K562 (cell line): ENCODE data around the gene WNT8A. TPM values are rescaled to one million over a fixed set of nuclear protein-coding genes. Genes with fewer than 3 reads are reported as not detected.
"Not testable (repeated sequence)": the region's sequence is repeated elsewhere in the genome, so short reads cannot be mapped to it uniquely, and the experiment has no call there.

Experiments
- ATAC-seq: fragments of 200-7000 bp; cut with Tn5 transposase; 3 replicates; pipeline ENCODE4 v1.9.1; 2020; ENCODE audit warnings: moderate library complexity
- BruUV-seq: library from RNA; stranded (reverse); fragments of 400-500 nt; replicated peaks from 2 replicates; lab custom pipeline; 2021; lab: Mats Ljungman, UMichigan
- CTCF ChIA-PET: fragments of 300-600 bp; formaldehyde crosslinking; extraction: SDS; loops from one replicate; lab custom pipeline; 2021; ENCODE audit warnings: low intra/inter-chr PET ratio; lab: Yijun Ruan, JAX
- POLR2A ChIA-PET: fragments of 300-600, 350-650 bp; sonication (Branson Sonifier 250); formaldehyde crosslinking; extraction: SDS; loops from one replicate; lab custom pipeline; 2021; ENCODE audit warnings: antibody characterized with exemption, inconsistent platforms; lab: Yijun Ruan, JAX
- DNase-seq, 4 experiments: peaks; one replicate each; pipeline versions ENCODE4 v3.0.0 to v3.0.0-alpha.2; 2011 to 2018; ENCODE audit warnings: low spot score in 3 of 4, mixed read lengths in 3 of 4; ENCODE audit errors: extremely low read depth in 1 of 4
- FAIRE-seq: peaks from 2 replicates; lab custom pipeline; 2011; peaks lifted over from hg19 to GRCh38; lab: Jason Lieb, UNC
- H2AFZ ChIP-seq: 2 replicates; pipeline ENCODE4 v1.6.0; 2011; ENCODE audit warnings: low read depth, low read length, control low read depth, inconsistent platforms
- H3K27ac ChIP-seq: fragments of 200-600 bp; 3 replicates; pipeline ENCODE4 v1.8.0; 2011; ENCODE audit warnings: low read depth, mild to moderate bottlenecking, control low read depth, inconsistent platforms, low read length, moderate library complexity, mixed read lengths; ENCODE audit errors: extremely low read depth
- H3K27me3 ChIP-seq, 2 experiments: fragments of 300-600 bp in 1 of 2; 2 replicates in 1 of 2; 3 replicates in 1 of 2; pipeline versions ENCODE4 v1.6.0 to v1.8.0; 2011; ENCODE audit warnings: inconsistent platforms in 2 of 2, low read length in 2 of 2, mild to moderate bottlenecking in 1 of 2, mixed read lengths in 1 of 2, moderate library complexity in 1 of 2; ENCODE audit not compliant: control insufficient read depth in 2 of 2, insufficient read depth in 2 of 2
- H3K36me3 ChIP-seq: fragments of 300-600 bp; 3 replicates; pipeline ENCODE4 v1.8.0; 2011; ENCODE audit warnings: mild to moderate bottlenecking, low read length, inconsistent platforms; ENCODE audit not compliant: control insufficient read depth, insufficient read depth
- H3K4me1 ChIP-seq, 2 experiments: fragments of 200-600 bp in 1 of 2; replicated peaks in 1 of 2; 2 replicates in 1 of 2; 3 replicates in 1 of 2; pipeline versions ENCODE4 v1.5.1 to v1.8.0; 2011; ENCODE audit warnings: inconsistent platforms in 2 of 2, low read length in 2 of 2, mild to moderate bottlenecking in 1 of 2, mixed read lengths in 1 of 2, moderate library complexity in 1 of 2; ENCODE audit not compliant: control insufficient read depth in 2 of 2, insufficient read depth in 2 of 2
- H3K4me2 ChIP-seq: 2 replicates; pipeline ENCODE4 v1.6.1; 2011; ENCODE audit warnings: low read length, control low read depth, inconsistent platforms, mixed read lengths; ENCODE audit not compliant: insufficient read depth
- H3K4me3 ChIP-seq: fragments of 200-600 bp; sonication (generic), shearing (Covaris generic); 2 replicates; pipeline ENCODE4 v1.5.1; 2016; ENCODE audit warnings: control low read depth, inconsistent platforms
- H3K79me2 ChIP-seq: fragments of 200-600 bp; 3 replicates; pipeline ENCODE4 v1.8.0; 2011; ENCODE audit warnings: low read length, inconsistent platforms; ENCODE audit not compliant: control insufficient read depth, insufficient read depth
- H3K9ac ChIP-seq, 2 experiments: 2 replicates each; pipeline versions ENCODE4 v1.6.0 to v1.6.1; 2011; ENCODE audit warnings: low read depth in 2 of 2, low read length in 2 of 2, control low read depth in 1 of 2, inconsistent platforms in 1 of 2, mild to moderate bottlenecking in 1 of 2, mixed read lengths in 1 of 2; ENCODE audit not compliant: insufficient read depth in 1 of 2
- H3K9me1 ChIP-seq: one replicate; pipeline ENCODE4 v1.6.0; 2011; ENCODE audit warnings: inconsistent platforms, mild to moderate bottlenecking, low read length, moderate library complexity; ENCODE audit not compliant: control insufficient read depth, insufficient read depth
- H3K9me3 ChIP-seq: replicated peaks from 2 replicates; pipeline ENCODE4 v1.5.1; 2011; ENCODE audit warnings: low read depth, low read length, inconsistent platforms; ENCODE audit not compliant: control insufficient read depth, insufficient read depth
- H4K20me1 ChIP-seq: replicated peaks from 2 replicates; pipeline ENCODE4 v1.6.1; 2011; ENCODE audit warnings: low read length, inconsistent platforms, mixed read lengths; ENCODE audit not compliant: control insufficient read depth, insufficient read depth
- ARID2 ChIP-seq: fragments of 450-650 bp; IDR thresholded peaks from 2 replicates; pipeline ENCODE4 v1.6.1; 2017; ENCODE audit warnings: antibody characterized with exemption, mild to moderate bottlenecking
- FOXK2 ChIP-seq, 2 experiments: fragments of 450-650 bp; IDR thresholded peaks in 1 of 2; conservative IDR thresholded peaks in 1 of 2; 2 replicates each; pipeline ENCODE4 v1.6.1; 2016; ENCODE audit warnings: low read depth in 2 of 2, mild to moderate bottlenecking in 1 of 2
- L3MBTL2 ChIP-seq: fragments of 450-650 bp; IDR thresholded peaks from 2 replicates; pipeline ENCODE4 v1.6.1; 2016; ENCODE audit warnings: mild to moderate bottlenecking, moderate library complexity
- NFIC ChIP-seq: fragments of 450-650 bp; IDR thresholded peaks from 2 replicates; pipeline ENCODE4 v1.6.1; 2017; ENCODE audit warnings: mild to moderate bottlenecking, inconsistent platforms
- SMC3 ChIP-seq: conservative IDR thresholded peaks from 2 replicates; pipeline ENCODE4 v1.6.1; 2011; ENCODE audit warnings: low read depth, low read length, improper control_type of control experiment; ENCODE audit not compliant: insufficient read depth
- SPI1 ChIP-seq: IDR thresholded peaks from 2 replicates; pipeline ENCODE4 v1.6.1; 2011; ENCODE audit warnings: low read depth, low read length, control low read depth, borderline replicate concordance
- WGBS: fragments of 100-300 bp; shearing (Covaris generic); methylation state at CpG from one replicate; pipeline ENCODE4 v1.1.6; 2016; ENCODE audit warnings: low coverage, mixed read lengths; ENCODE audit not compliant: insufficient coverage; ENCODE audit errors: missing lambda C conversion rate; 5-methylcytosine and 5-hydroxymethylcytosine counted together
- in situ Hi-C: fragments of 300-500 bp; cut with MboI; formaldehyde crosslinking; loops from 4 replicates; pipeline ENCODE4 v1.15.0; 2018; ENCODE audit warnings: inconsistent platforms, mixed read lengths
- intact Hi-C: fragments of 100-400 bp; cut with micrococcal nuclease; formaldehyde crosslinking; loops from 2 replicates; pipeline ENCODE4 v1.14.2; 2022
- polyA plus RNA-seq, 8 experiments: library from polyadenylated mRNA; depleted of rRNA in 4 of 8; stranded (reverse) in 5 of 8; unstranded in 3 of 8; fragments of >200 nt; fragmentation: Nextera tagmentation in 2 of 8; fragmentation: Illumina TruSeq in 1 of 8; extraction: Ambion mirVana in 2 of 8; extraction: Trizol in 1 of 8; gene quantifications; 2 replicates each; pipeline versions ENCODE4 v1.2.1 to v1.2.3, GENCODE V29; 2011 to 2014; ENCODE audit warnings: inconsistent platforms in 1 of 8, missing spikeins in 1 of 8
- total RNA-seq, 7 experiments: library from RNA; depleted of rRNA in 6 of 7; stranded (reverse); fragments of >200 nt in 6 of 7; fragmentation: Illumina TruSeq in 2 of 7; extraction: Trizol in 2 of 7; gene quantifications; 2 replicates each; pipeline versions ENCODE4 v1.2.1 to v1.2.3, GENCODE V29; 2011 to 2021; ENCODE audit warnings: low replicate concordance in 1 of 7
- TF ChIP-seq, protein P1 (sequence below), 3 experiments: IDR thresholded peaks in 2 of 3; conservative IDR thresholded peaks in 1 of 3; 2 replicates each; pipeline ENCODE4 v1.5.1; 2011 to 2012; ENCODE audit warnings: low read length in 3 of 3, mild to moderate bottlenecking in 3 of 3, control low read depth in 2 of 3, improper control_type of control experiment in 1 of 3, inconsistent platforms in 1 of 3, low read depth in 1 of 3, mixed read lengths in 1 of 3, moderate library complexity in 1 of 3; ENCODE audit not compliant: insufficient read depth in 2 of 3

Gene WNT8A
- total and polyA plus RNA-seq, 9 of the 15 experiments (the other 6 are each of a cell fraction or from before 2014, with no cell fraction given), result not detected

GRCh38 chr5:138070026-138070425 lies 13.8 kb upstream of the WNT8A start:
- BruUV-seq, ATAC-seq, H3K4me1 ChIP-seq, H3K36me3 ChIP-seq, H3K27me3 ChIP-seq, H4K20me1 ChIP-seq, H3K79me2 ChIP-seq, intact Hi-C loops, H3K4me2 ChIP-seq, H3K9ac ChIP-seq, in situ Hi-C loops, H3K9me1 ChIP-seq, DNase-seq, H3K27ac ChIP-seq, H2AFZ ChIP-seq, H3K9me3 ChIP-seq, FAIRE-seq, H3K4me3 ChIP-seq: not testable (repeated sequence)
- 33% methylated on average over 1 of the region's 32 CpGs for WGBS
- ChIA-PET POLR2A (interaction anchor here (1.5 kb wide), 1 partner anchor 15 kb away, joined by 6 read pairs; no protein-coding TSS in a partner anchor), CTCF (interaction anchor here (1.1 to 2.6 kb wide), 2 partner anchors 34 to 441 kb away, joined by 3 to 35 read pairs; no protein-coding TSS in a partner anchor)

DNA sequence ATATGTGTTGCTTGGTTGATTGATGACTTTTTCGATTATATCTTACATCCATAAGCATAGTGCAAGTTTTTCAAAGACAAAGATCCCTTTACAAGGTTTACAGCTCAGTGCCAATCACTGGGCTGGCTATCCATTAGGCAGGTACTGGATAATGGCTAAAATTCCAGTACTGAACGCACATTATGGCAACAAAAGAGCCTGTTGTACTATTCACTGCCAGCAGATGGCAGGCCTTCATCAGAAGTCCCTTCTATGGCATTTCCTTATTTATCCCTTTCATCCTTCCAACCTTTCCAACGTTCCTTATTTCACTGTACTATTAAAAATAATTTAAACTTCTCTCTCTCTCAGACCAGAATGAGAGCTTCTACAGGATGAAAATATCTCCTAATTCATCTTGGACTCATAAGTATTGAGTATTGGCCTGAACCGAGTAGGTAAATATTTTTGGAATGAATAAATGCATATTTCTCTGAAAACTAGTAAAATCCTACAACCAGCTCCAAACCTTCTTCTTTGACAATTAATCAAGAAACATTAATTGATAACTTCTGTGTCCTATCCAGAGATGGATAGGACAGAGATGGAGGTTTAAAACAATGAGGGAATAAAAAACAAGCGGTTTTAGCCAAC lies 6.7 kb upstream of the WNT8A start:
- DNase-seq (peak; percentile 56 to 73 (median 62)), FAIRE-seq (peak; percentile 92), ATAC-seq (peak; percentile 83)
- ChIA-PET CTCF (interaction anchor here (0.6 to 3.5 kb wide), 4 partner anchors 10 to 1690 kb away, joined by 3 to 32 read pairs (median 4); no protein-coding TSS in a partner anchor), POLR2A (no interaction called here)
- Histone ChIP-seq H3K27me3 (no peaks in the 10 kb centered on the region; a peak in 1 of 5 replicates), H3K79me2 (no peaks in the 10 kb centered on the region), H3K9me1 (no peaks in the 10 kb centered on the region), H3K9ac (no peak overlapping the region), H3K9me3 (no peaks in the 10 kb centered on the region), H3K36me3 (no peaks in the 10 kb centered on the region), H4K20me1 (no peaks in the 10 kb centered on the region), H3K4me1 (no peaks in the 10 kb centered on the region; a peak in 1 of 5 replicates), H2AFZ (no peak overlapping the region), H3K4me3 (no peak overlapping the region), H3K4me2 (no peak overlapping the region), H3K27ac (no peak overlapping the region)
- no TSS peak for BruUV-seq
- in situ Hi-C loops (no loop called here), intact Hi-C loops (loop anchor here (1.0 kb wide), 1 partner anchor 56 kb away; no protein-coding TSS in a partner anchor)
- 13% methylated on average over 5 of the region's 5 CpGs for WGBS
- TF ChIP-seq SPI1 (peak; percentile 49; the same call in 1 of the 2 replicates), FOXK2 (conservative IDR thresholded peaks at IDR 0.05 in 1 of 2, IDR thresholded peaks at IDR 0.05 in 1 of 2; ENCODE audit: low read depth in 2 of 2) (peak; percentile 57 to 60; a peak in 2 of 4 replicates), L3MBTL2 (0 out of 2 replicates have a peak, but pooled peaks have one; percentile 13), SMC3 (peak; percentile 71), ARID2 (peak; percentile 66; the same call in 1 of the 2 replicates), NFIC (no peak)
- TF ChIP-seq, protein P1, sequence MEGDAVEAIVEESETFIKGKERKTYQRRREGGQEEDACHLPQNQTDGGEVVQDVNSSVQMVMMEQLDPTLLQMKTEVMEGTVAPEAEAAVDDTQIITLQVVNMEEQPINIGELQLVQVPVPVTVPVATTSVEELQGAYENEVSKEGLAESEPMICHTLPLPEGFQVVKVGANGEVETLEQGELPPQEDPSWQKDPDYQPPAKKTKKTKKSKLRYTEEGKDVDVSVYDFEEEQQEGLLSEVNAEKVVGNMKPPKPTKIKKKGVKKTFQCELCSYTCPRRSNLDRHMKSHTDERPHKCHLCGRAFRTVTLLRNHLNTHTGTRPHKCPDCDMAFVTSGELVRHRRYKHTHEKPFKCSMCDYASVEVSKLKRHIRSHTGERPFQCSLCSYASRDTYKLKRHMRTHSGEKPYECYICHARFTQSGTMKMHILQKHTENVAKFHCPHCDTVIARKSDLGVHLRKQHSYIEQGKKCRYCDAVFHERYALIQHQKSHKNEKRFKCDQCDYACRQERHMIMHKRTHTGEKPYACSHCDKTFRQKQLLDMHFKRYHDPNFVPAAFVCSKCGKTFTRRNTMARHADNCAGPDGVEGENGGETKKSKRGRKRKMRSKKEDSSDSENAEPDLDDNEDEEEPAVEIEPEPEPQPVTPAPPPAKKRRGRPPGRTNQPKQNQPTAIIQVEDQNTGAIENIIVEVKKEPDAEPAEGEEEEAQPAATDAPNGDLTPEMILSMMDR (IDR thresholded peaks at IDR 0.05 in 2 of 3, conservative IDR thresholded peaks at IDR 0.05 in 1 of 3; ENCODE audit: insufficient read depth in 2 of 3, low read depth in 1 of 3, low read length in 3 of 3), result peak; percentile 79 to 93 (median 80)
